BJ (cell line): Measurements from ENCODE around the gene C2orf49. TPM values are rescaled to one million over a fixed set of nuclear protein-coding genes. Genes with fewer than 3 reads are reported as not detected.

Experiments used
- CTCF ChIA-PET: fragments of 350-600 bp; formaldehyde crosslinking; extraction: SDS; loops from one replicate; lab custom pipeline; 2021; ENCODE audit warnings: antibody characterized with exemption, inconsistent platforms; lab: Yijun Ruan, JAX
- POLR2A ChIA-PET: fragments of 300-600 bp; sonication (Branson Sonifier 250); formaldehyde crosslinking; extraction: SDS; loops from one replicate; lab custom pipeline; 2021; ENCODE audit warnings: antibody characterized with exemption; lab: Charles Lee
- DNase-seq: peaks from one replicate; pipeline ENCODE4 v3.0.0-alpha.2; 2011; ENCODE audit warnings: low read depth
- H3K27me3 ChIP-seq: 2 replicates; pipeline ENCODE4 v1.6.0; 2011; ENCODE audit warnings: low read length; ENCODE audit not compliant: control insufficient read depth, insufficient read depth
- H3K36me3 ChIP-seq: 2 replicates; pipeline ENCODE4 v1.5.1; 2011; ENCODE audit warnings: low read length; ENCODE audit not compliant: control insufficient read depth, insufficient read depth
- H3K4me3 ChIP-seq: 2 replicates; pipeline ENCODE4 v1.5.1; 2011; ENCODE audit warnings: low read depth, mild to moderate bottlenecking, control low read depth, low read length
- polyA plus RNA-seq: library from polyadenylated mRNA; depleted of rRNA; stranded (reverse); fragments of >200 nt; gene quantifications from 2 replicates; pipeline ENCODE4 v1.2.3, GENCODE V29; 2011
- TF ChIP-seq, protein P1 (sequence below): IDR thresholded peaks from 2 replicates; pipeline ENCODE4 v1.5.1; 2011; ENCODE audit warnings: low read depth, mild to moderate bottlenecking, control low read depth, inconsistent platforms, low read length, moderate library complexity; ENCODE audit not compliant: insufficient read depth

Gene C2orf49
- polyA plus RNA-seq, 1 experiment: 12.2 TPM

DNA sequence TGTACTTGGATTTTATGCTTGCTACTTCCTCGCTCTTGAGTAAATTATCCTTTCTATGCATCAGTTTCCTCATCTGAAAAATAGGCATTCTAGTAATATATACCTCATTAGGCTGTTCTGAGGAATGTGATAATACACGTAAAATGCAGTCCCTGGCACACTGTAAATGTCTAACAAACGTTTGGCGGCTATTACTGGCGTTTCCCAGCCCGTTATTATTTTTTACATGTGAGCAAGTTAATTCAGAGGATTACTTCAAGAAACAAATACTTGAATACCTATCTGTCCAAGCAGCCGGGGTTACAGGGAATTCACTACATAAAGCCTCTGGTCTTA lies 586 bp upstream of the C2orf49 start:
- TF ChIP-seq, protein P1, sequence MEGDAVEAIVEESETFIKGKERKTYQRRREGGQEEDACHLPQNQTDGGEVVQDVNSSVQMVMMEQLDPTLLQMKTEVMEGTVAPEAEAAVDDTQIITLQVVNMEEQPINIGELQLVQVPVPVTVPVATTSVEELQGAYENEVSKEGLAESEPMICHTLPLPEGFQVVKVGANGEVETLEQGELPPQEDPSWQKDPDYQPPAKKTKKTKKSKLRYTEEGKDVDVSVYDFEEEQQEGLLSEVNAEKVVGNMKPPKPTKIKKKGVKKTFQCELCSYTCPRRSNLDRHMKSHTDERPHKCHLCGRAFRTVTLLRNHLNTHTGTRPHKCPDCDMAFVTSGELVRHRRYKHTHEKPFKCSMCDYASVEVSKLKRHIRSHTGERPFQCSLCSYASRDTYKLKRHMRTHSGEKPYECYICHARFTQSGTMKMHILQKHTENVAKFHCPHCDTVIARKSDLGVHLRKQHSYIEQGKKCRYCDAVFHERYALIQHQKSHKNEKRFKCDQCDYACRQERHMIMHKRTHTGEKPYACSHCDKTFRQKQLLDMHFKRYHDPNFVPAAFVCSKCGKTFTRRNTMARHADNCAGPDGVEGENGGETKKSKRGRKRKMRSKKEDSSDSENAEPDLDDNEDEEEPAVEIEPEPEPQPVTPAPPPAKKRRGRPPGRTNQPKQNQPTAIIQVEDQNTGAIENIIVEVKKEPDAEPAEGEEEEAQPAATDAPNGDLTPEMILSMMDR: no peak
- Histone ChIP-seq H3K4me3 (peak overlapping the region; percentile 66), H3K36me3 (no peaks in the 10 kb centered on the region; the same call in 1 of the 2 replicates), H3K27me3 (no peaks in the 10 kb centered on the region)
- ChIA-PET POLR2A (no interaction called here), CTCF (interaction anchor here (0.6 kb wide), 1 partner anchor 239 kb away, joined by 4 read pairs; no protein-coding TSS in a partner anchor)
- no peak for DNase-seq

DNA sequence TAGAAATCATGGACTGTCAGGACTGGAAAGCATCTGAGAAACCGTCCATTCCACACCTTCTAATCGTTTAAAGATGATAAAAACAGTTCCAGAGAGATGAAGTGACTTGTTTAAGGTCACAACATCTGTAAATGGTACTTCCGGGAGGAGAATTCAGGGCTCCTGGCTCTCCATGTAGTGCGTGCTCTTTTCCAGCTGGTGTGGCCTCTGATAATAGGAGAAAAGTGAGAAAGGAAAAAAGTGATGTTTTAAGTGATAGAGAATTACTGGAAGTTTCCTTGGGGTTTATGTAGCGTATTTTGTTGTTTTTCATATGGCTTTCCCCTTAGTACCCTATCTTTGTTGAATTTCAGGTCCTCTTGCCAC lies 663 bp downstream of the C2orf49 start:
- TF ChIP-seq, protein P1: no peak
- POLR2A ChIA-PET: no interaction called here

DNA sequence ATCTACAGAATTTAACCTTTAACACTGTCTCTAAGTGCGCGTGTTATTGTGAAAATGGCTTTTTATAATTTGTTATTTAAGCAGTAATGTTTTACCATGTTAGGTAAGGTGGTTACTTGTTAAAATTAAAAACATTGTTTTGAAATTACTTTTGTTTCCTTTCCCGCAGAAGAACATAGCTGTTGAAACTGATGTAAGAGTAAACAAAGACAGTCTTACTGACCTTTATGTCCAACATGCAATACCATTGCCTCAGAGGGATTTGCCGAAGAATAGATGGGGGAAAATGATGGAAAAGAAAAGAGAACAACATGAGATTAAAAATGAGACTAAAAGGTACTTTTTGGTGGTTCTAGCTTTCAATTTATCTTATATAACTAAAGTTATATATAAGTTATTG lies 2.1 kb downstream of the C2orf49 start:
- TF ChIP-seq, protein P1: no peak
- Histone ChIP-seq H3K27me3 (no peaks in the 10 kb centered on the region), H3K4me3 (no peak overlapping the region), H3K36me3 (peaks cover 2% of the 10 kb centered on the region)
- POLR2A ChIA-PET: no interaction called here
- CTCF ChIA-PET: interaction anchor here (1.1 to 1.4 kb wide), 4 partner anchors 10 to 205 kb away, joined by 3 to 4 read pairs (median 3); no protein-coding TSS in a partner anchor
- no peak for DNase-seq

More for the DNA sequence above, 663 bp downstream of the C2orf49 start:
- Histone ChIP-seq H3K4me3 (peak overlapping the region; percentile 66), H3K27me3 (no peaks in the 10 kb centered on the region), H3K36me3 (peaks cover 1% of the 10 kb centered on the region)
- DNase-seq: no peak
- CTCF ChIA-PET: interaction anchor here (0.6 to 1.4 kb wide), 5 partner anchors 9 to 223 kb away, joined by 3 to 4 read pairs (median 3); no protein-coding TSS in a partner anchor

DNA sequence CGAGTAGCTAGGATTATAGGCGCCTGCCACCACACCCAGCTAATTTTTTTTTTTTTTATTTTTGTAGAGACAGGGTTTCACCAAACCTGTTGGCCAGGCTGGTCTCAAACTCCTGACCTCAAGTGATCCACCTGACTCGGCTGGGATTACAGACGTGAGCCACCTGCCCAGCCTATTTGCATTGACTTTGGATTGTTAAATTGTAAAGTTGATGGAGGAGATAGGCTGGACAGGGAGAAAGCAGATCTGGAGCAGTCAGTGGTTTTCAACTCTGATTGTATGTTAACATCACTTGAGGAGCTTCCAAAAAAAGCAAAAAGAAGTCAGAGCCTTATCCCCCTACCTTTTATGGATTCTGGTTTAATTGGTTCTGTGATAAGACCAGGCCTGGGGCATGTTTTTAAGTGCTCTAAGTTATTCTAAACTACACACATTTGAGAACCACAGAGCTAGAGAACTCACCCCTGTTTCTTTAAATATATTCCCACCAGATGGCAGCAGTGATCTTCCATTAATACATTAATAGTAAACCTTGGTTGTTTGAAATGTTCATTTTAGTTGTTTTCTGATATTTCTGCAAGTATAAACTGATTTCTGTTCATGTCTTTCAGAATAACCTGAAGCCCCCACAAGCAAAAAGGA lies 7.5 kb downstream of the C2orf49 start:
- Histone ChIP-seq H3K4me3 (no peak overlapping the region), H3K27me3 (no peaks in the 10 kb centered on the region), H3K36me3 (peaks cover 5% of the 10 kb centered on the region)
- ChIA-PET CTCF (interaction anchor here (0.7 to 3.2 kb wide), 20 partner anchors 9 to 231 kb away, joined by 3 to 30 read pairs (median 4); no protein-coding TSS in a partner anchor), POLR2A (no interaction called here)
- TF ChIP-seq, protein P1: peak; percentile 41
- DNase-seq: no peak

DNA sequence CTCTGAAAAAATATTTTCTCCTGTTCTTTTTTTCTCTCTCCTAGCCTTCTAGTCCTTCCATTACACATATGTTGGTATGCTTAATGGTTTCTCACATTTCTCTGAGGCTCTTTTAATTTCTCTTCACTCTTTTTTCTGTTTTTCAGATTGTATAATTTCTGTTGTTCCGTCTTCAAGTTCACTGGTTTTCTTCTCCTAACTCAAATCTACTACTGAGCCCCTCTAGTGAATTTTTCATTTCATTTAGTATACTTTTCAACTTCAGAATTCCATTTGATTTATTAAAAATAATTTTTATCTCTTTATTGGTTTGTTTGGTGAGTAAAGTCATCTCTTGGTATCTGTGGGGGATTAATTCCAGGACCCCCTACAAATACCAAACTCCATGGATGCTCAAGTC lies 19.8 kb downstream of the C2orf49 start:
- TF ChIP-seq, protein P1: no peak
- ChIA-PET POLR2A (no interaction called here), CTCF (interaction anchor here (1.1 to 1.4 kb wide), 2 partner anchors 11 to 12 kb away, joined by 4 to 6 read pairs; no protein-coding TSS in a partner anchor)
- Histone ChIP-seq H3K36me3 (peaks cover 12% of the 10 kb centered on the region), H3K4me3 (no peak overlapping the region), H3K27me3 (no peaks in the 10 kb centered on the region)
- no peak for DNase-seq
